GM21576 (cell line): ENCODE results near the gene ZNF141.
"Not testable (repeated sequence)": the region's sequence is repeated elsewhere in the genome, so short reads cannot be mapped to it uniquely, and the experiment has no call there.

Experiments used
- ATAC-seq: cut with Tn5 transposase; IDR thresholded peaks from one replicate; pipeline ENCODE4 v1.9.1; 2021; ENCODE audit warnings: mild to moderate bottlenecking, moderate library complexity; ENCODE audit not compliant: unreplicated experiment

Gene ZNF141

GRCh38 chr4:337143-337931, at the start of gene ZNF141:
Gene ZNF141, plus strand, starts transcription at chr4:337814. Its CDS starts 170 bp downstream, at chr4:337984.
- ATAC-seq: peak; percentile 97

GRCh38 chr4:288891-289290, 48.7 kb upstream of the ZNF141 start:
- ATAC-seq: no peak

- no peak for ATAC-seq
Observed at GRCh38 chr4:294732-295131, 42.9 kb upstream of the ZNF141 start.

- ATAC-seq: no peak
Observed at GRCh38 chr4:302381-302780, 35.2 kb upstream of the ZNF141 start.

- ATAC-seq: not testable (repeated sequence)
Observed at GRCh38 chr4:304516-304915, 33.1 kb upstream of the ZNF141 start.

GRCh38 chr4:304969-305680, 32.5 kb upstream of the ZNF141 start, which contains the start of gene ZNF732:
Gene ZNF732, minus strand, starts transcription at chr4:305474. Its CDS starts 164 bp downstream, at chr4:305310.
- no peak for ATAC-seq

- ATAC-seq: no peak
Observed at GRCh38 chr4:306551-306961, 31.1 kb upstream of the ZNF141 start.

GRCh38 chr4:309807-310206, 27.8 kb upstream of the ZNF141 start:
- ATAC-seq: no peak

GRCh38 chr4:314296-314903, 23.2 kb upstream of the ZNF141 start:
- ATAC-seq: no peak

- ATAC-seq: no peak
Observed at GRCh38 chr4:328729-329128, 8.9 kb upstream of the ZNF141 start.

GRCh38 chr4:335515-335914, 2.1 kb upstream of the ZNF141 start:
- no peak for ATAC-seq

- peak; percentile 1 for ATAC-seq
Observed at GRCh38 chr4:336099-336892, 1.3 kb upstream of the ZNF141 start.

- no peak for ATAC-seq
Observed at GRCh38 chr4:336893-337142, 796 bp upstream of the ZNF141 start.

GRCh38 chr4:337932-338758, 531 bp downstream of the ZNF141 start:
- ATAC-seq: peak; percentile 28

- ATAC-seq: no peak
Observed at GRCh38 chr4:338759-339097, 1.1 kb downstream of the ZNF141 start.

GRCh38 chr4:340011-340410, 2.4 kb downstream of the ZNF141 start:
- no peak for ATAC-seq

- ATAC-seq: no peak
Observed at GRCh38 chr4:373062-373839, 35.6 kb downstream of the ZNF141 start.

- ATAC-seq: no peak
Observed at GRCh38 chr4:374298-375160, 36.9 kb downstream of the ZNF141 start.
